GM12872 (cell line): ENCODE results near the gene IPO13.

ENCODE experiments used
- CTCF ChIP-seq: IDR thresholded peaks from 3 replicates; pipeline ENCODE4 v1.5.1; 2011; ENCODE audit warnings: low read depth, mild to moderate bottlenecking, low read length, moderate library complexity; ENCODE audit not compliant: insufficient read depth

The IPO13 gene

GRCh38 chr1:43947061-43947873, 517 bp downstream of the IPO13 start:
- no peak for TF ChIP-seq CTCF

- no peak for TF ChIP-seq CTCF
Measured at GRCh38 chr1:43947874-43948437, 1.2 kb downstream of the IPO13 start.

GRCh38 chr1:43949678-43950077, 2.9 kb downstream of the IPO13 start:
- TF ChIP-seq CTCF: no peak

- no peak for TF ChIP-seq CTCF
Measured at GRCh38 chr1:43951021-43951985, 4.6 kb downstream of the IPO13 start.

- no peak for TF ChIP-seq CTCF
Measured at GRCh38 chr1:43952731-43953346, 6.1 kb downstream of the IPO13 start.

- TF ChIP-seq CTCF: no peak
Measured at GRCh38 chr1:43953361-43953760, 6.6 kb downstream of the IPO13 start.
